CD4-positive, alpha-beta T cell (primary cell): Measurements from ENCODE around the gene CEP112. TPM values are rescaled to one million over a fixed set of nuclear protein-coding genes. Genes with fewer than 3 reads are reported as not detected.
"Not testable (repeated sequence)": the region's sequence is repeated elsewhere in the genome, so short reads cannot be mapped to it uniquely, and the experiment has no call there.

ENCODE experiments used
- ATAC-seq: fragments of 200-7000 bp; cut with Tn5 transposase; one replicate; pipeline ENCODE4 v1.10.0; 2022; ENCODE audit warnings: mild to moderate bottlenecking; ENCODE audit not compliant: poor library complexity
- CTCF ChIA-PET: fragments of 350-600 bp; sonication (Branson Sonifier 250); formaldehyde crosslinking; loops from one replicate; lab custom pipeline; 2021; ENCODE audit warnings: antibody characterized with exemption, inconsistent platforms; lab: Charles Lee
- POLR2A ChIA-PET: fragments of 350-600 bp; sonication (Branson Sonifier 250); formaldehyde crosslinking; loops from one replicate; lab custom pipeline; 2021; ENCODE audit warnings: antibody characterized with exemption, inconsistent platforms; lab: Charles Lee
- DNase-seq, 14 experiments: peaks; one replicate each; pipeline ENCODE4 v3.0.0-alpha.2; 2013 to 2020; ENCODE audit warnings: mixed read lengths in 2 of 14
- H3K27ac ChIP-seq, 2 donors: one replicate each; pipeline versions ENCODE4 v1.5.1 to v1.7.0; 2013; ENCODE audit warnings: low read length in 2 of 2, low read depth in 1 of 2, mild to moderate bottlenecking in 1 of 2
- H3K27me3 ChIP-seq, 2 experiments: 1 replicate in 1 of 2; 2 replicates in 1 of 2; pipeline versions ENCODE4 v1.6.1 to v1.7.0; 2013; ENCODE audit warnings: low read length in 2 of 2, control low read depth in 1 of 2, mild to moderate bottlenecking in 1 of 2, moderate library complexity in 1 of 2; ENCODE audit not compliant: insufficient read depth in 2 of 2, control insufficient read depth in 1 of 2
- H3K36me3 ChIP-seq: one replicate; pipeline ENCODE4 v1.6.1; 2013; ENCODE audit warnings: low read length, control low read depth; ENCODE audit not compliant: insufficient read depth
- H3K4me1 ChIP-seq: one replicate; pipeline ENCODE4 v1.6.1; 2013; ENCODE audit warnings: low read length, control low read depth; ENCODE audit not compliant: insufficient read depth
- H3K4me3 ChIP-seq: one replicate; pipeline ENCODE4 v1.5.1; 2013; ENCODE audit warnings: mild to moderate bottlenecking, low read length, moderate library complexity
- H3K9me3 ChIP-seq, 2 experiments: 1 replicate in 1 of 2; 2 replicates in 1 of 2; pipeline versions ENCODE4 v1.6.1 to v1.7.0; 2013; ENCODE audit warnings: low read length in 2 of 2, mild to moderate bottlenecking in 2 of 2, control low read depth in 1 of 2, moderate library complexity in 1 of 2; ENCODE audit not compliant: control insufficient read depth in 1 of 2, insufficient read depth in 1 of 2
- H3K27ac Mint-ChIP-seq: one replicate; pipeline ENCODE4 v1.8.0; 2020; ENCODE audit warnings: mixed read lengths
- H3K27me3 Mint-ChIP-seq: one replicate; pipeline ENCODE4 v1.8.0; 2021; ENCODE audit warnings: mixed read lengths
- H3K36me3 Mint-ChIP-seq: one replicate; pipeline ENCODE4 v1.8.0; 2021; ENCODE audit warnings: low read depth, mixed read lengths
- H3K4me1 Mint-ChIP-seq: one replicate; pipeline ENCODE4 v1.8.0; 2021; ENCODE audit warnings: low read depth, mixed read lengths
- H3K4me3 Mint-ChIP-seq: one replicate; pipeline ENCODE4 v1.8.0; 2020; ENCODE audit warnings: mild to moderate bottlenecking, mixed read lengths
- H3K9me3 Mint-ChIP-seq: one replicate; pipeline ENCODE4 v1.8.0; 2020; ENCODE audit warnings: mixed read lengths
- intact Hi-C, 2 experiments: fragments of 100-400 bp; cut with DNase I in 1 of 2; cut with micrococcal nuclease in 1 of 2; formaldehyde crosslinking; loops; one replicate each; pipeline versions ENCODE4 v1.15.1 to v1.9.0; 2023 to 2025; cut with DNase I, micrococcal nuclease
- total RNA-seq, 174 experiments: library from RNA in 2 of 174; stranded (reverse) in 2 of 174; gene quantifications; one replicate each; pipeline ENCODE4 v1.2.3 and lab custom pipeline; 2021 to 2026
- TF ChIP-seq, protein P1 (sequence below): fragments of 200-600 bp; IDR thresholded peaks from one replicate; pipeline ENCODE4 v1.8.0; 2022; ENCODE audit warnings: antibody characterized with exemption, mild to moderate bottlenecking

CEP112 gene
- total RNA-seq, 2 experiments from 2014 or later: 1.6 to 2.2 TPM

DNA sequence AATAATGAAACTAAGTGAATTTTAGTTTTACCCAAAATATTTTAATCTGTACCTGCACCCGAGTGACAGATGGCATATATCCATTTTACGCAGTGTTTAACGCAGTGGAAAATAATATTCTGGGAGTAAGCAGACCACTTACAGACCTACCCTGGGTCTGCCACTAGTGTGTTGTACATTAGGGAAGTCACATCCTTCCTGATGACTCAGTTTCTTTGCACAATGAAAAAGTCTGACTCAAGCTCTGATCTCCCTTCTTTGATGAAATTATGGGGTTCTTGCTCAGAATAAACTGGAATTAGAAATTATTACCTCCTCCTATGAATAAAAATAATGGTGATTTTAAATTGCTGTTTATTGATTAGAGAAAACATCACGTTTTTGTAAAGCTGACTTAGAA lies 507.3 kb downstream of the CEP112 start:
- Histone ChIP-seq H3K4me1 (no peaks in the 10 kb centered on the region), H3K9me3 (no peaks in the 10 kb centered on the region), H3K27me3 (no peaks in the 10 kb centered on the region), H3K36me3 (no peaks in the 10 kb centered on the region), H3K27ac (no peak overlapping the region), H3K4me3 (no peak overlapping the region)
- DNase-seq: no peak
- TF ChIP-seq, protein P1, sequence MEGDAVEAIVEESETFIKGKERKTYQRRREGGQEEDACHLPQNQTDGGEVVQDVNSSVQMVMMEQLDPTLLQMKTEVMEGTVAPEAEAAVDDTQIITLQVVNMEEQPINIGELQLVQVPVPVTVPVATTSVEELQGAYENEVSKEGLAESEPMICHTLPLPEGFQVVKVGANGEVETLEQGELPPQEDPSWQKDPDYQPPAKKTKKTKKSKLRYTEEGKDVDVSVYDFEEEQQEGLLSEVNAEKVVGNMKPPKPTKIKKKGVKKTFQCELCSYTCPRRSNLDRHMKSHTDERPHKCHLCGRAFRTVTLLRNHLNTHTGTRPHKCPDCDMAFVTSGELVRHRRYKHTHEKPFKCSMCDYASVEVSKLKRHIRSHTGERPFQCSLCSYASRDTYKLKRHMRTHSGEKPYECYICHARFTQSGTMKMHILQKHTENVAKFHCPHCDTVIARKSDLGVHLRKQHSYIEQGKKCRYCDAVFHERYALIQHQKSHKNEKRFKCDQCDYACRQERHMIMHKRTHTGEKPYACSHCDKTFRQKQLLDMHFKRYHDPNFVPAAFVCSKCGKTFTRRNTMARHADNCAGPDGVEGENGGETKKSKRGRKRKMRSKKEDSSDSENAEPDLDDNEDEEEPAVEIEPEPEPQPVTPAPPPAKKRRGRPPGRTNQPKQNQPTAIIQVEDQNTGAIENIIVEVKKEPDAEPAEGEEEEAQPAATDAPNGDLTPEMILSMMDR: no peak
- no peak overlapping the region for H3K4me3 Mint-ChIP-seq
- no peaks in the 10 kb centered on the region for H3K9me3 Mint-ChIP-seq
- CTCF ChIA-PET: no interaction called here
- no peaks in the 10 kb centered on the region for H3K36me3 Mint-ChIP-seq
- ATAC-seq: no peak
- no peaks in the 10 kb centered on the region for H3K27me3 Mint-ChIP-seq
- POLR2A ChIA-PET: no interaction called here
- no peaks in the 10 kb centered on the region for H3K4me1 Mint-ChIP-seq
- intact Hi-C loops: no loop called here
- no peak overlapping the region for H3K27ac Mint-ChIP-seq

DNA sequence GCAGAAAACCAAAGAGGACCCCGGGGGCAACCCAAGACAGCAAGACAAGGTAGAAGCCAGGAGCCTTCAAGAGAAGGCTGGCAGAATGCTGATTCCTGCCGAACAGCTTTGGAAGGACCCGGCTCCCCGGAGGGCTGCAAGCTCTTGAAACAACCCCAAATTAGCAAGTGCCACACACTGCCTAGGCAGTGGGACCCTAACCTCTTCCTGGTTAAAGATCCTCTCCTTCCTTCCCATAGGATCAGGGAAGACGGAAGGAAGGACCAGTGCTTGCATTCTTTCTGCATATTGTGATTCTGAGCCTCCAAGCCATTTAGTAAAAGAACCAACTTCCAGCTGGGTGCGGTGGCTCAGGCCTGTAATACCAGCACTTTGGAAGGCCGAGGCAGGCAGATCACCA lies 508.5 kb downstream of the CEP112 start:
- Histone ChIP-seq H3K4me3 (no peak overlapping the region), H3K4me1 (peaks cover 4% of the 10 kb centered on the region), H3K27me3 (no peaks in the 10 kb centered on the region), H3K27ac (no peak overlapping the region), H3K9me3 (no peaks in the 10 kb centered on the region), H3K36me3 (no peaks in the 10 kb centered on the region)
- intact Hi-C loops: no loop called here
- TF ChIP-seq, protein P1: no peak
- no peaks in the 10 kb centered on the region for H3K36me3 Mint-ChIP-seq
- H3K27ac Mint-ChIP-seq: no peak overlapping the region
- CTCF ChIA-PET: no interaction called here
- ATAC-seq (no peak), DNase-seq (no peak)
- H3K4me3 Mint-ChIP-seq: no peak overlapping the region
- H3K4me1 Mint-ChIP-seq: peaks cover 5% of the 10 kb centered on the region
- no peaks in the 10 kb centered on the region for H3K27me3 Mint-ChIP-seq
- POLR2A ChIA-PET: no interaction called here
- H3K9me3 Mint-ChIP-seq: no peaks in the 10 kb centered on the region

DNA sequence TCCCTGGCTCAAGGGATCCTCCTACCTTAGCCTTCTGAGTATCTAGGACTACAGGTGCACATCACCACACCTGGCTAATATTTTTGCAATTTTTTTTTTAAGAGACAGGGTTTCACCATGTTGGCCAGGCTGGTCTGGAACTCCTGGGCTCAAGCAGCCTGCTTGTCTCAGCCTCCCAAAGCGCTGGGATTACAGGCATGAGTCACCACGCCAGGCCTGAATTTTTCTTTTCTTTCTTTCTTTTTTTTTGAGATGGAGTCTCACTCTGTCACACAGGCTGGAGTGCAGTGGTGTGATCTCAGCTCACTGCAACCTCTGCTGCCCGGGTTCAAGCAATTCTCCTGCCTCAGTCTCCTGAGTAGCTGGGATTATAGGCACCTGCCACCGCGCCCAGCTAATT lies 510.2 kb downstream of the CEP112 start:
- H3K27me3 ChIP-seq, CTCF ChIA-PET, H3K27ac Mint-ChIP-seq: not testable (repeated sequence)

DNA sequence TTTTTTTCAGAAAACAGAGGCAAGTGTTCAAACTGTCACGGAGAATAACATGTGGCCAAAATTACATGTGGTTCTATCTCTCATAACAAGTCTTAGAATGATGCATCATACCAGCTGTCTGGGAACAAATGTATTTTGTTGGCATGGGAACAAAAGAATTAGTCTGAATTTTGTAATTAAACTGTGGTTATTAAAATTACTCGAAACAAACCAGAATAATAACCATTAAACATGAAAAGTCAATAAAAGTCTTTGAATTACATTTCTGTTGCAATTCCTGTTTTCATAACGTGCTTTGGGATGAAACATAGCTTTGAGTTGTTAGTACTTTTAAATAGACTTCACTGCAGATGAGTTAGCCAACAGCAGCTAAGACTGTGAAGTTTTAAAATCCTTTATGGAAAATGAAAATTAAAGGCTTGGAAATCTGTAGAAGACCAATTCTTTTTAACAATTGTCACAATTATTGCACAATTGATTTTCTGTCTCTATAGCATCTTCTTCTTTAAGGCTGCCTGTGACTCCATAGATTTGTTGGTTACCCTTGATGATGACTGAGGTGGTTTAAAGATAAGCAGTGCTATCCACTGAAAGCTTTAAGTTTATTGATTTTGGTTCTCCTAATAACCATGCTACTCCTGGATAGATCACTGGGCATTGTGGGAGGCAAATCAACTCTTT lies 512.6 kb downstream of the CEP112 start:
- Mint-ChIP-seq H3K27me3 (no peaks in the 10 kb centered on the region), H3K4me3 (no peak overlapping the region), H3K9me3 (no peaks in the 10 kb centered on the region), H3K27ac (no peak overlapping the region), H3K36me3 (no peaks in the 10 kb centered on the region), H3K4me1 (peaks cover 12% of the 10 kb centered on the region)
- Histone ChIP-seq H3K4me1 (peaks cover 4% of the 10 kb centered on the region), H3K27ac (no peak overlapping the region), H3K4me3 (no peak overlapping the region), H3K36me3 (no peaks in the 10 kb centered on the region), H3K27me3 (no peaks in the 10 kb centered on the region), H3K9me3 (no peaks in the 10 kb centered on the region)
- intact Hi-C loops: no loop called here
- ChIA-PET CTCF (interaction anchor here (0.6 kb wide), 1 partner anchor 446 kb away, joined by 3 read pairs; no protein-coding TSS in a partner anchor), POLR2A (no interaction called here)
- DNase-seq: no peak
- no peak for ATAC-seq
- TF ChIP-seq, protein P1: no peak

More for the DNA sequence above, 510.2 kb downstream of the CEP112 start:
- H3K4me1 ChIP-seq, H3K9me3 ChIP-seq, H3K36me3 ChIP-seq, H3K4me3 ChIP-seq, intact Hi-C loops, H3K36me3 Mint-ChIP-seq, POLR2A ChIA-PET, H3K27me3 Mint-ChIP-seq, H3K4me3 Mint-ChIP-seq, ATAC-seq, H3K9me3 Mint-ChIP-seq, H3K27ac ChIP-seq, DNase-seq: not testable (repeated sequence)
- peaks cover 12% of the 10 kb centered on the region for H3K4me1 Mint-ChIP-seq
